ENCODE results near the gene RAD51. TPM values are rescaled to one million over a fixed set of nuclear protein-coding genes. Genes with fewer than 3 reads are reported as not detected.
"Not testable (repeated sequence)": the region's sequence is repeated elsewhere in the genome, so short reads cannot be mapped to it uniquely, and the experiment has no call there.

The RAD51 gene
- 10 to 100 TPM in 1 of 3 donors, 1 to 10 TPM in 2; 2.9 to 13.1 (median 8.3) TPM for total RNA-seq
- long read RNA-seq, donor 1, result 0 reads
- long read RNA-seq, donor 2, transcript RAD51-201 (10 exons, 2,449 nt), result major isoform, 17 of 21 reads
- long read RNA-seq, donor 2, partial matches to known transcripts, result 1 of 21 reads
- long read RNA-seq, donor 2, other reads (novel, unspliced or antisense), result 3 of 21 reads

DNA sequence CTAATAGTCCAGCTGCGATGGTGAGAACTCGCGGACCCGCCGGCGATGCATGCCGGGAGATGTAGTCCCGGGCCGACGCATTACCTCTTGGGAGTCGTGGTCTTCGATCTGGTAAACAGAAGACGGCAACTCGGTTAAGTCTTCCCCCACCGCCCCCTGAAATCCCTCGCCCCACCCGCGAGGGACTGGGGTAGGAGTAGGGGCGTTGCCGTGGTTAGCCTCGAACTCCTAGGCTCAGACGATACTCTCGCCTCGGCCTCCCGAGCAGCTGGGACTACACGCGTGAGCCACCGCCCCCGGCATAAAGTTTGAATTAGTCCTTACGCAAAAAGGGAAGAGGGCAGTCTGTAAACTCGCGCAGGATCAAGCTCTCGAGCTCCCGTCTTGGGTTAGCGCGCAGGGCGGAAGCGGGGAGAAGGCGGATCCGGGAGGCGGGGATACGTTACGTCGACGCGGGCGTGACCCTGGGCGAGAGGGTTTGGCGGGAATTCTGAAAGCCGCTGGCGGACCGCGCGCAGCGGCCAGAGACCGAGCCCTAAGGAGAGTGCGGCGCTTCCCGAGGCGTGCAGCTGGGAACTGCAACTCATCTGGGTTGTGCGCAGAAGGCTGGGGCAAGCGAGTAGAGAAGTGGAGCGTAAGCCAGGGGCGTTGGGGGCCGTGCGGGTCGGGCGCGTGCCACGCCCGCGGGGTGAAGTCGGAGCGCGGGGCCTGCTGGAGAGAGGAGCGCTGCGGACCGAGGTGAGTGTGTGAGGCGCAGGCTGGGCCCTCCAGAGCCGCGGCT is at the start of gene RAD51:
Gene RAD51 (plus strand): TSS at position 487 of the 781 bp plus-strand sequence. CDS start 3,585 bp downstream, outside the sequence.
- Histone ChIP-seq H3K4me1 (ENCODE audit: low read depth) (peaks cover 14% of the 10 kb centered on the region), H3K9me3 (no peaks in the 10 kb centered on the region), H3K36me3 (ENCODE audit: low read depth) (no peaks in the 10 kb centered on the region), H3K4me3 (peak within 1 kb of the TSS; percentile 58)
- DNase-seq (peak; percentile 96 to 97 (median 97)), ATAC-seq (peak; percentile 96)
- TF ChIP-seq, protein P1, sequence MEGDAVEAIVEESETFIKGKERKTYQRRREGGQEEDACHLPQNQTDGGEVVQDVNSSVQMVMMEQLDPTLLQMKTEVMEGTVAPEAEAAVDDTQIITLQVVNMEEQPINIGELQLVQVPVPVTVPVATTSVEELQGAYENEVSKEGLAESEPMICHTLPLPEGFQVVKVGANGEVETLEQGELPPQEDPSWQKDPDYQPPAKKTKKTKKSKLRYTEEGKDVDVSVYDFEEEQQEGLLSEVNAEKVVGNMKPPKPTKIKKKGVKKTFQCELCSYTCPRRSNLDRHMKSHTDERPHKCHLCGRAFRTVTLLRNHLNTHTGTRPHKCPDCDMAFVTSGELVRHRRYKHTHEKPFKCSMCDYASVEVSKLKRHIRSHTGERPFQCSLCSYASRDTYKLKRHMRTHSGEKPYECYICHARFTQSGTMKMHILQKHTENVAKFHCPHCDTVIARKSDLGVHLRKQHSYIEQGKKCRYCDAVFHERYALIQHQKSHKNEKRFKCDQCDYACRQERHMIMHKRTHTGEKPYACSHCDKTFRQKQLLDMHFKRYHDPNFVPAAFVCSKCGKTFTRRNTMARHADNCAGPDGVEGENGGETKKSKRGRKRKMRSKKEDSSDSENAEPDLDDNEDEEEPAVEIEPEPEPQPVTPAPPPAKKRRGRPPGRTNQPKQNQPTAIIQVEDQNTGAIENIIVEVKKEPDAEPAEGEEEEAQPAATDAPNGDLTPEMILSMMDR (IDR thresholded peaks at IDR 0.05), result no peak
- intact Hi-C loops (cut with DNase I, micrococcal nuclease), result loop anchor here in 1 of 2 donors (10.0 kb wide), 1 partner anchor 90 kb away; no protein-coding TSS in a partner anchor

DNA sequence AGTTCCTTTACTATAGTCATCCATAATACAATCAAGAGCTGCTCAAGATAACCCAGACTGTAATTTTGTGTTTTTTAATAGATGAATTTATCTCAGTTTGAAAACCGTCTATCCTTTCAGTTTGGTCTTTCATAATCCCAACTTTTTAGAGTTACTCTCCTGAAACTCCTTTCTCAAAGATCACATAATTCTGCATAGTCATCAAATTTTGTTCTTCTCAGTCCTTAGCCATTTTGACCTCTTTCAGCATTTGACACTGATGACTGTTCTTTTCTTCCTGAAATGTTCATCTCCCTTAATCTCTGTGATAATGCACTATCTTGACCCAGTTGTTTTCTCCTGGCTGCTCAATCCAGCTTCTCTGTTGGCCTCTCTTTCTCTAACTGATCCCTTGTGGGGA is 47.5 kb upstream of the RAD51 start:
- H3K4me3 ChIP-seq, result no peak overlapping the region
- intact Hi-C loops (cut with DNase I, micrococcal nuclease), result no loop called here
- no peaks in the 10 kb centered on the region for H3K4me1 ChIP-seq (ENCODE audit: low read depth)
- no peak for DNase-seq
- no peaks in the 10 kb centered on the region for H3K9me3 ChIP-seq
- H3K36me3 ChIP-seq (ENCODE audit: low read depth), result no peaks in the 10 kb centered on the region
- ATAC-seq, result no peak
- TF ChIP-seq, protein P1 (IDR thresholded peaks at IDR 0.05), result no peak

DNA sequence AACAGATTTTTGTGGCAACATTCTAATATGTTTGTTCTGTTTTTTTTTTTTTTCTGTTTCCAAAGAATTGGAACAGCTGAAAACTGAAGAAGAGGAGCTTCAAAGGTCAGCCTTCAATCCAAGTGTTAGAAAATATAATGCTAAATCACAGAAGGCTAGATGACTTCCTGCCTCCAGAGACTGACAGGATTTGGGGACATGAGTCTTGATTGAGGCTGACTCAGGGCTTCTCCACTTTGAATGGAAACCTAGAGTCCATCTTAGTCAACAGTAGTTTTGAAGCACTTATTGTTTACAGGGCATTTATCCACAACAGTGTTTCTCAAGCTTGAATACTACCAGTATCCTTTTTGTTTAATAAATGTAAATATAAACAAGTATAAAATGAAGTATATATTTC is 44.5 kb upstream of the RAD51 start:
- intact Hi-C loops (cut with DNase I, micrococcal nuclease), result no loop called here
- no peak overlapping the region for H3K4me3 ChIP-seq
- TF ChIP-seq, protein P1 (IDR thresholded peaks at IDR 0.05), result no peak

DNA sequence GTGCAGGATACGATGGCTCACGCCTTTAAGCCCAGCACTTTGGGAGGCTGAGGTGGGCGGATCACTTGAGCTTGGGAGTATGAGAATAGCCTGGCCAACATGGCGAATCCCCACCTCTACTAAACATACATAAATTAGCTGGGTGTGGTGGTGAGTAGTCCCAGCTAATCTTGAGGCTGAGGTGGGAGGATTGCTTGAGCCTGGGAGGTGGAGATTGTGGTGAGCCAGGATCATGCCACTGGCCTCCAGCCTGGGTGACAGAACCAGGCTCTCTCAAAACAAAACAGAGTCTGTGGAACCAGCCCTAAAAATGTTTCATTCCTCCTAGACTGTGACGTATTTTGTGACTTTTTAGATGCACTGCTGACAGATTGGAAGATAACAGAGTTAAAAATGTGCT is 34.3 kb upstream of the RAD51 start:
- DNase-seq (no peak), ATAC-seq (no peak)
- TF ChIP-seq, protein P1 (IDR thresholded peaks at IDR 0.05), result no peak
- no peaks in the 10 kb centered on the region for H3K36me3 ChIP-seq (ENCODE audit: low read depth)
- intact Hi-C loops (cut with DNase I, micrococcal nuclease), result no loop called here
- no peaks in the 10 kb centered on the region for H3K4me1 ChIP-seq (ENCODE audit: low read depth)
- H3K9me3 ChIP-seq, result no peaks in the 10 kb centered on the region
- no peak overlapping the region for H3K4me3 ChIP-seq

More for the DNA sequence above, 44.5 kb upstream of the RAD51 start:
- Histone ChIP-seq H3K4me1 (ENCODE audit: low read depth) (no peaks in the 10 kb centered on the region), H3K9me3 (no peaks in the 10 kb centered on the region), H3K36me3 (ENCODE audit: low read depth) (no peaks in the 10 kb centered on the region)
- ATAC-seq (no peak), DNase-seq (no peak)

DNA sequence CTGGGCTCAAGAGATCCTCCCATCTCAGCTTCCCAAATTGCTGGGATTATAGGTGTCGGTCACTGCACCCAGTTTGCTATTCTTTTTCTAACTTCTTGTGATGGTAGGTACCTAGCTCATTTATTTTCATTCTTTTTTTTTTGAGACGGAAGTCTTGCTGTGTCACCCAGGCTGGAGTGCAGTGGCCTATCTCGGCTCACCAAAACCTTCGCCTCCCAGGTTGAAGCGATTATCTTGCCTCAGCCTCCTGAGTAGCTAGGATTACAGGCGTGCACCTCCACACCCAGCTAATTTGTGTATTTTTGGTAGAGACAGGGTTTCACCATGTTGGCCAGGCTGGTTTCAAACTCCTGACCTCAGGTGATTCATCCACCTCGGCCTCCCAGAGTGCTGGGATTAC is 30.1 kb upstream of the RAD51 start:
- TF ChIP-seq, protein P1 (IDR thresholded peaks at IDR 0.05), result no peak
- intact Hi-C loops (cut with DNase I, micrococcal nuclease), result no loop called here

DNA sequence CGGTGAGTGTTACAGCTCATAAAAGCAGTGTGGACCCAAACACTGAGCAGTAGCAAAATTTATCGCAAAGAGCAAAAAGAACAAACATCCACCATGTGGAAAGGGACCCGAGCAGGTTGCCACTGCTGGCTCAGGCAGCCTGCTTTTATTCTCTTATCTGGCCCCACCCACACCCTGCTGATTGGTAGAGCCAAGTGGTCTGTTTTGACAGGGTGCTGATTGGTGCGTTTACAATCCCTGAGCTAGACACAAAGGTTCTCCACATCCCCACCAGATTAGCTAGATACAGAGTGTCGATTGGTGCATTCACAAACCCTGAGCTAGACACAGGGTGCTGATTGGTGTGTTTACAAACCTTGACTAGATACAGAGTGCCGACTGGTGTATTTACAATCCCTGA is 18.7 kb upstream of the RAD51 start:
- intact Hi-C loops (cut with DNase I, micrococcal nuclease); H3K36me3 ChIP-seq (ENCODE audit: low read depth); DNase-seq; H3K9me3 ChIP-seq; H3K4me3 ChIP-seq; ATAC-seq; H3K4me1 ChIP-seq (ENCODE audit: low read depth): not testable (repeated sequence)

More for the DNA sequence above, 30.1 kb upstream of the RAD51 start:
- ATAC-seq (no peak), DNase-seq (no peak)
- no peaks in the 10 kb centered on the region for H3K4me1 ChIP-seq (ENCODE audit: low read depth)
- H3K9me3 ChIP-seq, result no peaks in the 10 kb centered on the region
- no peaks in the 10 kb centered on the region for H3K36me3 ChIP-seq (ENCODE audit: low read depth)
- no peak overlapping the region for H3K4me3 ChIP-seq

DNA sequence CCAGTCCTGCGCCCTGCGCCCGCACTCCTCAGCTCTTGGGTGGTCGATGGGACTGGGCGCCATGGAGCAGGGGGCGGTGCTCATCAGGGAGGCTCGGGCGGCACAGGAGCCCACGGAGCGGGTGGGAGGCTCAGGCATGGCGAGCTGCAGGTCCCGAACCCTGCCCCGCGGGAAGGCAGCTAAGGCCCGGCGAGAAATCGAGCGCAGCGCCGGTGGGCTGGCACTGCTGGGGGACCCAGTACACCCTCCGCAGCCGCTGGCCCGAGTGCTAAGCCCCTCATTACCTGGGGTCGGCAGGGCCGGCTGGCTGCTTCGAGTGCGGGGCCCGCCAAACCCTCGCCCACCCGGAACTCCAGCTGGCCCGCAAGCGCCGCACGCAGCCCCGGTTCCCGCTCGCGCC is 18.1 kb upstream of the RAD51 start:
- H3K4me3 ChIP-seq; H3K36me3 ChIP-seq (ENCODE audit: low read depth); DNase-seq; H3K4me1 ChIP-seq (ENCODE audit: low read depth); H3K9me3 ChIP-seq; ATAC-seq; intact Hi-C loops (cut with DNase I, micrococcal nuclease): not testable (repeated sequence)

Data from mucosa of descending colon (tissue), 3 donors.